Measurements from ENCODE around the gene M1AP.
A peak's percentile ranks its signal among the peaks of the same experiment; 100 is the strongest.

The M1AP gene

DNA sequence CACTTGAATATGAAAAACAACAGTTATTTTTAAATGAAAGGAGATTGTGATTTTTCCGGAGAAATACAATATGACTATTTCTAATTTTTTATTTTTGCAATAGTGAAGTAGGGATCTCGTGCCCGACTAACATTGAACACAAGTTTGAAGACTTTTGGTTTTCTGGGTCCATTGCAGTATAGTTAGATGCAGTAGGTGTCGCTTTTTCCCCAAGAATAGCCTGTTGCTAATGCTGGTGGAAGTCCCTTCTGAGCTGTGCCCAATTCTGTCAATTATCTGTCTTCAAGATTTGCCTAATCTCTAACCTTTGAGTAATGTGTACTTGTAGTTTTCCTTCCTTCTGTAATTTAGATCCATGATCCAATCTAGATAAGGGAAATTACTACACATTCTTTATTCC lies 42.4 kb upstream of the M1AP start:
- TF ChIP-seq, protein P1, sequence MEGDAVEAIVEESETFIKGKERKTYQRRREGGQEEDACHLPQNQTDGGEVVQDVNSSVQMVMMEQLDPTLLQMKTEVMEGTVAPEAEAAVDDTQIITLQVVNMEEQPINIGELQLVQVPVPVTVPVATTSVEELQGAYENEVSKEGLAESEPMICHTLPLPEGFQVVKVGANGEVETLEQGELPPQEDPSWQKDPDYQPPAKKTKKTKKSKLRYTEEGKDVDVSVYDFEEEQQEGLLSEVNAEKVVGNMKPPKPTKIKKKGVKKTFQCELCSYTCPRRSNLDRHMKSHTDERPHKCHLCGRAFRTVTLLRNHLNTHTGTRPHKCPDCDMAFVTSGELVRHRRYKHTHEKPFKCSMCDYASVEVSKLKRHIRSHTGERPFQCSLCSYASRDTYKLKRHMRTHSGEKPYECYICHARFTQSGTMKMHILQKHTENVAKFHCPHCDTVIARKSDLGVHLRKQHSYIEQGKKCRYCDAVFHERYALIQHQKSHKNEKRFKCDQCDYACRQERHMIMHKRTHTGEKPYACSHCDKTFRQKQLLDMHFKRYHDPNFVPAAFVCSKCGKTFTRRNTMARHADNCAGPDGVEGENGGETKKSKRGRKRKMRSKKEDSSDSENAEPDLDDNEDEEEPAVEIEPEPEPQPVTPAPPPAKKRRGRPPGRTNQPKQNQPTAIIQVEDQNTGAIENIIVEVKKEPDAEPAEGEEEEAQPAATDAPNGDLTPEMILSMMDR (IDR thresholded peaks at IDR 0.05; ENCODE audit: insufficient read depth, missing control alignments), result peak; percentile 89
- FAIRE-seq (peak; percentile 25), DNase-seq (ENCODE audit: insufficient read length, low spot score) (peak; percentile 46)

DNA sequence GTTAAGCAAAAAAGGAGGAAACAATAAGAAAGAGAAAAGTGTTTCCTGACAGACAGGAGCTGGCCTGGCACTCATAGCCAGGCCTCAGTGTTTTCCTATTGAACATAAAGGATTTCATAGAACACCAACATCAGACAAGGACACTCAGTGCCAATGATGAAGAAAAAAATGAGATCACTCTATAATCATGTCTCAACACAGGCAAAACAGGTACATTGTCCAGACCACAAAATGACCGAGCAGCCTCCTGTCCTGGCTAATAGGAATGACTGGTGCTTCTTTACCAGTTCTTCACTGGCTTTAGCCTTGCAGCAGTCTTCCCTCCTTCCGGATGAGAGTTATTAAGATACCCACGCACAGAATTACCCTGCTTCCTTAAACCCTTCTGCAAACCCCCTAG lies 41.5 kb upstream of the M1AP start:
- FAIRE-seq (no peak), DNase-seq (ENCODE audit: insufficient read length, low spot score) (no peak)
- TF ChIP-seq, protein P1 (IDR thresholded peaks at IDR 0.05; ENCODE audit: insufficient read depth, missing control alignments), result no peak

DNA sequence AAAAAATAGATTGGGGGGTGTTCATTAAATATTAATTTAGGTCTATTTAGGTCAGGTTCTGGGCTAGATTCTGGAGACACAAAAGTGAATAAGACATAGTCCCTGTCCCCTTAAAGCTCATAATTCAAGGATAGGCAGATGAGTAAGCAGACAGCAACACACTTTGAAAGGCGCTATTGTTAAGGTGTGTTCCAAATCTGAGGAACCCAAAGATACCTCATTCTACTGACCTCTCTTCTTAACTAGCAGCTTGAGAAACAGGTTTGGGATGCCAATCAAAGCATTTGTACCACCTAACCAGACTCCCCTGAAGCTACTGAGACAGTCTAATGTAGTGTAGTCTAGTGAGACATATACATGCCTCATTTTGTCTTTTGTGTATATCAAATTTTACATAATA lies 40.8 kb upstream of the M1AP start:
- DNase-seq (ENCODE audit: insufficient read length, low spot score) (no peak), FAIRE-seq (no peak)
- TF ChIP-seq, protein P1 (IDR thresholded peaks at IDR 0.05; ENCODE audit: insufficient read depth, missing control alignments), result no peak

DNA sequence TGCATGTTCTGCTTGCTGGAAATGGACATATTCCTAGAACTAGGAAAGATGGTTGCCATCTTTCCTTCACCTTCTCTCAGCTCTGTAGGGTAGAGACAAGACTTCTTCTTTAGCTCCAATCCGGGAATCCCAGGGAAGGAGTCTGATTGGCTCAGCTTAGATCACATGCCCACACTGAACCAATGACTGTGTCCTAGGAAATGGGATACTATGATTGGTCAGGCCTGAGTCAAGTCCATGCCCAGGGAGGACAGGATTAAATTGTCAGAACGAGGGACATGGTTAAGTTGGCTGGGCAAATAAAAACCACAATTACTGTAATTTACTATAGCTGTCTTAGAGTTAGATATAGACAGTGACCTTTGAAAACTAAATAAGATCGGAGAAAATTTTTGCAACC lies 37.3 kb upstream of the M1AP start:
- TF ChIP-seq, protein P1 (IDR thresholded peaks at IDR 0.05; ENCODE audit: insufficient read depth, missing control alignments), result no peak
- no peak for DNase-seq (ENCODE audit: insufficient read length, low spot score)
- no peak for FAIRE-seq

DNA sequence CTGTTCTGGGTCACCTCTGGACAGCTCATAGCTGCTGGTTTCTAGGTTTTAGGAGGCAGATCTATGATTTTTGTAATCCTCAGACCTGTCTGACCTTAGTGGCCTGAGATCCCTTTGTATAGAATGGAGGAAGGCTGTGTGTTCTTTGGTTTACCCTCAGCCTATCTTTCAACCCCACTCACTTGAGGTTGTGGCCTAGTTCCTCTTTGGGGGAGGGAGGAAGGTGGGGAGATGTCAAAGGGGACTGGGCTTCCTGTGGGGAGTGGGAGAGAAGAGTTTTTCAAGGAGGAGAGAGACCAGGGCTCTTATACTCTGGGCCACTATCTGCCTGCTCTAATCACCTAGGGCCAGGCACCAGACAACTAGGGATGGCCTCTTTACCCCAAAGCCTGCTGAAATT lies 34.4 kb upstream of the M1AP start:
- DNase-seq (ENCODE audit: insufficient read length, low spot score) (no peak), FAIRE-seq (no peak)
- TF ChIP-seq, protein P1 (IDR thresholded peaks at IDR 0.05; ENCODE audit: insufficient read depth, missing control alignments), result no peak

DNA sequence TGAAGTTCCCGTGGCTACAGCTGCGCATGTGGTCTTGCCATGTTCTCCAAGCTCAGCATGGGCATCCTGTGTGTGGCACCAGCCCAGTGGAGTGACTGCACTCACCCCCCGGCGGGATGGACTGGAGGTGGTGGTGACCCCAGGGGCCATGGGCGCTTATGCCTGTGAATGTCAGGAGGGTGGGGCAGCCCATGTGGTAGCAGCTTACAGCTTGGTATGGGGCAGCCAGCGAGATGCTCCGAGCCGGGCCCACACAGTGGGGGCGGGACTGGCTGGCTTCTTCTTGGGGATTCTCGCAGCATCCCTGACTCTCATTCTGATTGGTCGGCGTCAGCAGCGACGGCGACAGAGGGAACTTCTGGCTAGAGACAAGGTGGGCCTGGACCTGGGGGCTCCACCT lies 31.5 kb upstream of the M1AP start:
- TF ChIP-seq, protein P1 (IDR thresholded peaks at IDR 0.05; ENCODE audit: insufficient read depth, missing control alignments), result no peak
- DNase-seq (ENCODE audit: insufficient read length, low spot score) (no peak), FAIRE-seq (no peak)

DNA sequence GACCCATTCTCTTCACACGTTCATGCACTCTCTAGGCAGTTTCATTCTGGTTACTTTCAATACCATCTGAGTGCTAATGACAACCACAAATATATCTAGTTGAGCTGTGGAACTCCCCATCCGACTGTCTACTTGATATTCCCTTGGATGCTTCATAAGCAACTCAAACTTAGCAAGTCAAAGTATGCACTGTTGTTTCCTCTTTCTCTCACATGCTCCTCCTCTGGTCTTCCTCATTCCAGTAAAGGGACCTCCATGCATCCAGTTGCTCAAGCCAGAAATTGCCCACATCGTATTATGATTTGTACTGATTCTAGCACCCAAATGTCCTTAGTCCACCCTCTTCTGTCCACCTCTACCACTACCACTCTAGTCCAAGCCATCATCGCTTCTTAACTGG lies 28.2 kb upstream of the M1AP start:
- no peak for FAIRE-seq
- TF ChIP-seq, protein P1 (IDR thresholded peaks at IDR 0.05; ENCODE audit: insufficient read depth, missing control alignments), result no peak

More for the DNA sequence above, 28.2 kb upstream of the M1AP start:
- no peak for DNase-seq (ENCODE audit: insufficient read length, low spot score)

Data from D721Med (cell line).